ENCODE results near the gene MED29.
A peak's percentile ranks its signal among the peaks of the same experiment; 100 is the strongest.

MED29 gene

GRCh38 chr19:39433480-39434079 lies 42.4 kb downstream of the MED29 start:
- DNase-seq, result no peak

- no peak for DNase-seq
These were observed 43.2 kb downstream of the MED29 start for GRCh38 chr19:39434123-39435076.

- DNase-seq, result peak; percentile 95
These were observed 44.5 kb downstream of the MED29 start, which contains the start of gene RPS16 for GRCh38 chr19:39435499-39436349. RPS16 (minus strand) TSS chr19:39435949; CDS start chr19:39435895, 54 bp downstream.

- DNase-seq, result no peak
These were observed 45.2 kb downstream of the MED29 start for GRCh38 chr19:39436350-39436716.

GRCh38 chr19:39438270-39438934 lies 47.2 kb downstream of the MED29 start:
- DNase-seq, result no peak

GRCh38 chr19:39444598-39445195 lies 53.5 kb downstream of the MED29 start:
- no peak for DNase-seq

GRCh38 chr19:39445196-39446111 lies 54.3 kb downstream of the MED29 start, which contains the start of gene SUPT5H:
SUPT5H (plus strand) TSS chr19:39445582; CDS start chr19:39445891, 309 bp downstream.
- peak; percentile 96 for DNase-seq

- DNase-seq, result no peak
These were observed 55.3 kb downstream of the MED29 start for GRCh38 chr19:39446365-39447084.

GRCh38 chr19:39448271-39448670 lies 57.1 kb downstream of the MED29 start:
- DNase-seq, result no peak

- DNase-seq, result no peak
These were observed 58.1 kb downstream of the MED29 start for GRCh38 chr19:39449116-39449797.

Measured in NCI-H510A (cell line).